OCI-LY1 (cell line): ENCODE results near the gene KRABD2.
"Not testable (repeated sequence)": the region's sequence is repeated elsewhere in the genome, so short reads cannot be mapped to it uniquely, and the experiment has no call there.

ENCODE experiments used
- H2AFZ ChIP-seq: fragments of 200-600 bp; sonication (generic), shearing (Covaris generic); 2 replicates; pipeline ENCODE4 v1.6.0; 2014; ENCODE audit warnings: antibody characterized with exemption, mild to moderate bottlenecking, low read length
- H3F3A ChIP-seq: fragments of 200-600 bp; sonication (generic), shearing (Covaris generic); 2 replicates; pipeline ENCODE4 v1.6.0; 2014; ENCODE audit warnings: mild to moderate bottlenecking, antibody characterized with exemption, low read length, moderate library complexity; ENCODE audit not compliant: insufficient read depth
- H3K27ac ChIP-seq: fragments of 200-600 bp; sonication (generic); 2 replicates; pipeline ENCODE4 v1.5.1; 2014; ENCODE audit warnings: low read length, mixed run types, mild to moderate bottlenecking, low read depth; ENCODE audit not compliant: poor library complexity, severe bottlenecking
- H3K27me3 ChIP-seq: fragments of 200-600 bp; sonication (generic); 2 replicates; pipeline ENCODE4 v1.6.0; 2014; ENCODE audit warnings: antibody characterized with exemption, mild to moderate bottlenecking, low read length, moderate library complexity; ENCODE audit not compliant: insufficient read depth
- H3K36me3 ChIP-seq: fragments of 200-600 bp; sonication (generic); 2 replicates; pipeline ENCODE4 v1.6.1; 2014; ENCODE audit warnings: mild to moderate bottlenecking, antibody characterized with exemption, low read length, moderate library complexity, mixed read lengths; ENCODE audit not compliant: insufficient read depth
- H3K4me1 ChIP-seq: fragments of 200-600 bp; sonication (generic); 2 replicates; pipeline ENCODE4 v1.5.1; 2014; ENCODE audit warnings: mild to moderate bottlenecking, low read length, moderate library complexity; ENCODE audit not compliant: insufficient read depth, severe bottlenecking
- H3K4me2 ChIP-seq: fragments of 200-600 bp; sonication (generic), shearing (Covaris generic); 2 replicates; pipeline ENCODE4 v1.6.1; 2014; ENCODE audit warnings: low read length
- H3K4me3 ChIP-seq: fragments of 200-600 bp; sonication (generic); 2 replicates; pipeline ENCODE4 v1.5.1; 2014; ENCODE audit warnings: low read length, low read depth, mild to moderate bottlenecking, mixed read lengths; ENCODE audit not compliant: poor library complexity, severe bottlenecking
- H3K79me2 ChIP-seq: fragments of 200-600 bp; shearing (Covaris generic); 2 replicates; pipeline ENCODE4 v1.6.1; 2016; ENCODE audit warnings: mixed run types, low read length, mixed read lengths; ENCODE audit not compliant: insufficient read depth
- H3K9ac ChIP-seq: fragments of 200-600 bp; sonication (generic), shearing (Covaris generic); 2 replicates; pipeline ENCODE4 v1.6.1; 2014; ENCODE audit warnings: mild to moderate bottlenecking, low read length, mixed read lengths
- H3K9me2 ChIP-seq: fragments of 200-600 bp; sonication (generic), shearing (Covaris generic); 2 replicates; pipeline ENCODE4 v1.6.1; 2014; ENCODE audit warnings: low read depth, mild to moderate bottlenecking, low read length, mixed read lengths
- H3K9me3 ChIP-seq: fragments of 200-600 bp; shearing (Covaris generic); 2 replicates; pipeline ENCODE4 v1.6.1; 2014; ENCODE audit warnings: low read length, mixed read lengths
- H4K20me1 ChIP-seq: fragments of 200-600 bp; sonication (generic), shearing (Covaris generic); 2 replicates; pipeline ENCODE4 v1.6.0; 2016; ENCODE audit warnings: mild to moderate bottlenecking, low read length; ENCODE audit not compliant: insufficient read depth
- CTCF ChIP-seq: fragments of 200-600 bp; sonication (generic), shearing (Covaris generic); IDR thresholded peaks from 2 replicates; pipeline ENCODE4 v1.5.1; 2017; ENCODE audit warnings: mild to moderate bottlenecking, antibody characterized with exemption, low read length, moderate library complexity, mixed read lengths
- EZH2 ChIP-seq: fragments of 200-600 bp; sonication (generic), shearing (Covaris generic); IDR thresholded peaks from 2 replicates; pipeline ENCODE4 v1.8.0; 2017; ENCODE audit warnings: borderline replicate concordance, mixed run types, mild to moderate bottlenecking, antibody characterized with exemption, low read length, moderate library complexity, mixed read lengths

KRABD2 gene

GRCh38 chr17:8401107-8401506 is 24.6 kb upstream of the KRABD2 start:
- Histone ChIP-seq H3K36me3 (no peaks in the 10 kb centered on the region), H2AFZ (no peak overlapping the region), H3K4me3 (no peak overlapping the region), H3F3A (no peaks in the 10 kb centered on the region), H3K27me3 (no peaks in the 10 kb centered on the region), H3K4me2 (no peak overlapping the region), H3K9me3 (no peaks in the 10 kb centered on the region), H3K79me2 (no peaks in the 10 kb centered on the region), H3K9me2 (no peaks in the 10 kb centered on the region), H3K27ac (no peak overlapping the region), H4K20me1 (no peaks in the 10 kb centered on the region), H3K4me1 (no peaks in the 10 kb centered on the region), H3K9ac (no peak overlapping the region)
- TF ChIP-seq CTCF (no peak), EZH2 (no peak)

- H3K9ac ChIP-seq = no peak overlapping the region
- no peaks in the 10 kb centered on the region for H4K20me1 ChIP-seq
- no peaks in the 10 kb centered on the region for H3K27me3 ChIP-seq
- no peaks in the 10 kb centered on the region for H3K79me2 ChIP-seq
- TF ChIP-seq CTCF (no peak), EZH2 (no peak)
- H3K4me2 ChIP-seq = no peak overlapping the region
- H3F3A ChIP-seq = no peaks in the 10 kb centered on the region
- H3K4me1 ChIP-seq = peaks cover under 1% of the 10 kb centered on the region
- no peak overlapping the region for H2AFZ ChIP-seq
- H3K9me3 ChIP-seq = no peaks in the 10 kb centered on the region
- H3K36me3 ChIP-seq = no peaks in the 10 kb centered on the region
- no peaks in the 10 kb centered on the region for H3K9me2 ChIP-seq
- H3K4me3 ChIP-seq = no peak overlapping the region
- no peak overlapping the region for H3K27ac ChIP-seq
Measured at GRCh38 chr17:8398980-8399379, 22.5 kb upstream of the KRABD2 start.

GRCh38 chr17:8397636-8398035 is 21.1 kb upstream of the KRABD2 start, which contains the start of gene RNF222:
TSS of gene RNF222 (minus strand) at chr17:8397827. CDS start at chr17:8393461, 4,366 bp downstream.
- Histone ChIP-seq H3K9me3 (no peaks in the 10 kb centered on the region), H3K9ac (no peak within 1 kb of the TSS), H3K27me3 (no peaks in the 10 kb centered on the region), H3F3A (no peaks in the 10 kb centered on the region), H3K4me1 (peaks cover 9% of the 10 kb centered on the region), H3K9me2 (no peaks in the 10 kb centered on the region), H2AFZ (no peak within 1 kb of the TSS), H3K79me2 (no peaks in the 10 kb centered on the region), H4K20me1 (no peaks in the 10 kb centered on the region), H3K27ac (no peak within 1 kb of the TSS), H3K4me3 (no peak within 1 kb of the TSS), H3K4me2 (no peak within 1 kb of the TSS), H3K36me3 (no peaks in the 10 kb centered on the region)
- TF ChIP-seq EZH2 (no peak), CTCF (no peak)

- H3K27me3 ChIP-seq, H3K79me2 ChIP-seq, H3K9me3 ChIP-seq, H3K9ac ChIP-seq, H3K27ac ChIP-seq, H3K9me2 ChIP-seq, H2AFZ ChIP-seq, H3K36me3 ChIP-seq, H3F3A ChIP-seq, H3K4me1 ChIP-seq, H3K4me3 ChIP-seq, H3K4me2 ChIP-seq, H4K20me1 ChIP-seq: not testable (repeated sequence)
Measured at GRCh38 chr17:8394497-8394896, 18.0 kb upstream of the KRABD2 start.
